Measurements from ENCODE around the gene PCDHA1.
A peak's percentile ranks its signal among the peaks of the same experiment; 100 is the strongest.
"Not testable (repeated sequence)": the region's sequence is repeated elsewhere in the genome, so short reads cannot be mapped to it uniquely, and the experiment has no call there.

The PCDHA1 gene

GRCh38 chr5:140875085-140876065 is 89.4 kb downstream of the PCDHA1 start, which contains the start of gene PCDHA12:
Gene PCDHA12 (plus strand): TSS chr5:140875308. CDS start chr5:140875473, 165 bp downstream.
- no peaks in the 10 kb centered on the region for H3K27me3 ChIP-seq (ENCODE audit: insufficient read depth, low read length)
- no peak within 1 kb of the TSS for H2BK120ac ChIP-seq (ENCODE audit: insufficient read depth, low read length, poor library complexity)
- H3K79me2 ChIP-seq (ENCODE audit: control insufficient read depth, insufficient read depth, low read length, poor library complexity): peaks cover 2% of the 10 kb centered on the region
- H3K9me3 ChIP-seq (ENCODE audit: insufficient read depth, low read depth, low read length): peaks cover 9% of the 10 kb centered on the region
- H3K27ac ChIP-seq (ENCODE audit: low read depth, low read length): peak within 1 kb of the TSS; percentile 36
- H2BK5ac ChIP-seq (ENCODE audit: low read depth, low read length, poor library complexity): no peak within 1 kb of the TSS
- H3K23ac ChIP-seq (ENCODE audit: low read length): no peak within 1 kb of the TSS
- no peak within 1 kb of the TSS for H3K14ac ChIP-seq (ENCODE audit: low read length)
- H2AFZ ChIP-seq (ENCODE audit: insufficient read depth, low read length, poor library complexity): peak within 1 kb of the TSS; percentile 11
- WGBS (ENCODE audit: extremely low coverage, insufficient coverage, insufficient read length): no CpG with 5 or more reads among the region's 47 CpGs
- no peak within 1 kb of the TSS for H4K8ac ChIP-seq (ENCODE audit: low read depth, low read length)
- H4K91ac ChIP-seq (ENCODE audit: low read depth, low read length): peak within 1 kb of the TSS; percentile 25
- peak within 1 kb of the TSS; percentile 18 for H3K9ac ChIP-seq (ENCODE audit: low read length)
- H3K79me1 ChIP-seq (ENCODE audit: low read length): no peaks in the 10 kb centered on the region
- H3K4me2 ChIP-seq (ENCODE audit: low read length): peak within 1 kb of the TSS; percentile 47
- no peak within 1 kb of the TSS for H3K18ac ChIP-seq (ENCODE audit: low read length)
- H4K12ac ChIP-seq (ENCODE audit: low read depth, low read length): peak within 1 kb of the TSS; percentile 11
- H3K36me3 ChIP-seq (ENCODE audit: control insufficient read depth in 1 of 2, insufficient read depth in 2 of 2, low read length in 2 of 2): peaks cover 16 to 19% of the 10 kb centered on the region in 2 experiments
- no peak for DNase-seq
- peak within 1 kb of the TSS; percentile 79 for H3K4me3 ChIP-seq (ENCODE audit: low read depth, low read length)
- no peak within 1 kb of the TSS for H2AK5ac ChIP-seq (ENCODE audit: low read length)
- H3K4ac ChIP-seq (ENCODE audit: low read depth, low read length): peak within 1 kb of the TSS; percentile 26
- no peak within 1 kb of the TSS for H2BK12ac ChIP-seq (ENCODE audit: low read length)
- no peaks in the 10 kb centered on the region for H3K4me1 ChIP-seq (ENCODE audit: control insufficient read depth in 1 of 2, insufficient read depth in 2 of 2, low read length in 2 of 2)

GRCh38 chr5:140876541-140877261 is 90.8 kb downstream of the PCDHA1 start:
- H2BK5ac ChIP-seq (ENCODE audit: low read depth, low read length, poor library complexity); H2BK120ac ChIP-seq (ENCODE audit: insufficient read depth, low read length, poor library complexity); H2AFZ ChIP-seq (ENCODE audit: insufficient read depth, low read length, poor library complexity); H3K79me2 ChIP-seq (ENCODE audit: control insufficient read depth, insufficient read depth, low read length, poor library complexity); H3K4me1 ChIP-seq (ENCODE audit: control insufficient read depth in 1 of 2, insufficient read depth in 2 of 2, low read length in 2 of 2); H3K27me3 ChIP-seq (ENCODE audit: insufficient read depth, low read length); H3K9ac ChIP-seq (ENCODE audit: low read length); H3K79me1 ChIP-seq (ENCODE audit: low read length); H3K27ac ChIP-seq (ENCODE audit: low read depth, low read length); H3K4me3 ChIP-seq (ENCODE audit: low read depth, low read length); H4K8ac ChIP-seq (ENCODE audit: low read depth, low read length); H2AK5ac ChIP-seq (ENCODE audit: low read length); H3K9me3 ChIP-seq (ENCODE audit: insufficient read depth, low read depth, low read length); H3K14ac ChIP-seq (ENCODE audit: low read length); H4K91ac ChIP-seq (ENCODE audit: low read depth, low read length); DNase-seq; H3K18ac ChIP-seq (ENCODE audit: low read length); H2BK12ac ChIP-seq (ENCODE audit: low read length); H3K36me3 ChIP-seq (ENCODE audit: control insufficient read depth in 1 of 2, insufficient read depth in 2 of 2, low read length in 2 of 2); H3K4ac ChIP-seq (ENCODE audit: low read depth, low read length); H4K12ac ChIP-seq (ENCODE audit: low read depth, low read length): not testable (repeated sequence)
- no CpG with 5 or more reads among the region's 80 CpGs for WGBS (ENCODE audit: extremely low coverage, insufficient coverage, insufficient read length)
- Histone ChIP-seq H3K4me2 (ENCODE audit: low read length) (peak overlapping the region; percentile 11), H3K23ac (ENCODE audit: low read length) (peak overlapping the region; percentile 18)

GRCh38 chr5:140877262-140877581 is 91.3 kb downstream of the PCDHA1 start:
- Histone ChIP-seq H3K4me2 (ENCODE audit: low read length) (no peak overlapping the region), H3K79me2 (ENCODE audit: control insufficient read depth, insufficient read depth, low read length, poor library complexity) (peaks cover 2% of the 10 kb centered on the region), H2BK12ac (ENCODE audit: low read length) (no peak overlapping the region), H2AFZ (ENCODE audit: insufficient read depth, low read length, poor library complexity) (no peak overlapping the region), H3K27me3 (ENCODE audit: insufficient read depth, low read length) (no peaks in the 10 kb centered on the region), H3K23ac (ENCODE audit: low read length) (no peak overlapping the region), H3K4me1 (ENCODE audit: control insufficient read depth in 1 of 2, insufficient read depth in 2 of 2, low read length in 2 of 2) (no peaks in the 10 kb centered on the region), H4K8ac (ENCODE audit: low read depth, low read length) (no peak overlapping the region), H4K91ac (ENCODE audit: low read depth, low read length) (no peak overlapping the region), H3K18ac (ENCODE audit: low read length) (no peak overlapping the region), H3K9ac (ENCODE audit: low read length) (no peak overlapping the region), H3K9me3 (ENCODE audit: insufficient read depth, low read depth, low read length) (peaks cover 6% of the 10 kb centered on the region), H3K79me1 (ENCODE audit: low read length) (no peaks in the 10 kb centered on the region), H2BK5ac (ENCODE audit: low read depth, low read length, poor library complexity) (no peak overlapping the region), H3K14ac (ENCODE audit: low read length) (no peak overlapping the region), H3K27ac (ENCODE audit: low read depth, low read length) (no peak overlapping the region), H2AK5ac (ENCODE audit: low read length) (no peak overlapping the region), H3K4ac (ENCODE audit: low read depth, low read length) (no peak overlapping the region), H3K4me3 (ENCODE audit: low read depth, low read length) (no peak overlapping the region), H3K36me3 (ENCODE audit: control insufficient read depth in 1 of 2, insufficient read depth in 2 of 2, low read length in 2 of 2) (peaks cover 8 to 10% of the 10 kb centered on the region in 2 experiments), H4K12ac (ENCODE audit: low read depth, low read length) (no peak overlapping the region), H2BK120ac (ENCODE audit: insufficient read depth, low read length, poor library complexity) (no peak overlapping the region)
- WGBS (ENCODE audit: extremely low coverage, insufficient coverage, insufficient read length): no CpG with 5 or more reads among the region's 37 CpGs
- DNase-seq: no peak

GRCh38 chr5:140881889-140882590 is 96.1 kb downstream of the PCDHA1 start, which contains the start of gene PCDHA13:
Gene PCDHA13 (plus strand): TSS chr5:140882124. CDS start chr5:140882269, 145 bp downstream.
- Histone ChIP-seq H2BK5ac (ENCODE audit: low read depth, low read length, poor library complexity) (no peak within 1 kb of the TSS), H2AK5ac (ENCODE audit: low read length) (no peak within 1 kb of the TSS), H3K27ac (ENCODE audit: low read depth, low read length) (no peak within 1 kb of the TSS), H3K4me2 (ENCODE audit: low read length) (no peak within 1 kb of the TSS), H3K4me3 (ENCODE audit: low read depth, low read length) (no peak within 1 kb of the TSS), H3K79me1 (ENCODE audit: low read length) (no peaks in the 10 kb centered on the region), H4K12ac (ENCODE audit: low read depth, low read length) (no peak within 1 kb of the TSS), H3K79me2 (ENCODE audit: control insufficient read depth, insufficient read depth, low read length, poor library complexity) (no peaks in the 10 kb centered on the region), H3K23ac (ENCODE audit: low read length) (no peak within 1 kb of the TSS), H4K8ac (ENCODE audit: low read depth, low read length) (no peak within 1 kb of the TSS), H3K18ac (ENCODE audit: low read length) (no peak within 1 kb of the TSS), H2AFZ (ENCODE audit: insufficient read depth, low read length, poor library complexity) (no peak within 1 kb of the TSS), H2BK12ac (ENCODE audit: low read length) (no peak within 1 kb of the TSS), H3K36me3 (ENCODE audit: control insufficient read depth in 1 of 2, insufficient read depth in 2 of 2, low read length in 2 of 2) (peaks cover 6 to 14% of the 10 kb centered on the region in 2 experiments), H3K14ac (ENCODE audit: low read length) (no peak within 1 kb of the TSS), H3K4ac (ENCODE audit: low read depth, low read length) (no peak within 1 kb of the TSS), H3K27me3 (ENCODE audit: insufficient read depth, low read length) (no peaks in the 10 kb centered on the region), H4K91ac (ENCODE audit: low read depth, low read length) (no peak within 1 kb of the TSS), H3K9me3 (ENCODE audit: insufficient read depth, low read depth, low read length) (peaks cover 2% of the 10 kb centered on the region), H2BK120ac (ENCODE audit: insufficient read depth, low read length, poor library complexity) (no peak within 1 kb of the TSS), H3K4me1 (ENCODE audit: control insufficient read depth in 1 of 2, insufficient read depth in 2 of 2, low read length in 2 of 2) (no peaks in the 10 kb centered on the region), H3K9ac (ENCODE audit: low read length) (no peak within 1 kb of the TSS)
- no CpG with 5 or more reads among the region's 35 CpGs for WGBS (ENCODE audit: extremely low coverage, insufficient coverage, insufficient read length)
- DNase-seq: no peak

All from trophoblast cell (in vitro differentiated cells and primary cell).